ENCODE data around the gene GABRA6. TPM values are rescaled to one million over a fixed set of nuclear protein-coding genes. Genes with fewer than 3 reads are reported as not detected.

The GABRA6 gene
- total and polyA plus RNA-seq, 2 donors (not counting 1 experiment from before 2014, with no cell fraction given), result not detected

DNA sequence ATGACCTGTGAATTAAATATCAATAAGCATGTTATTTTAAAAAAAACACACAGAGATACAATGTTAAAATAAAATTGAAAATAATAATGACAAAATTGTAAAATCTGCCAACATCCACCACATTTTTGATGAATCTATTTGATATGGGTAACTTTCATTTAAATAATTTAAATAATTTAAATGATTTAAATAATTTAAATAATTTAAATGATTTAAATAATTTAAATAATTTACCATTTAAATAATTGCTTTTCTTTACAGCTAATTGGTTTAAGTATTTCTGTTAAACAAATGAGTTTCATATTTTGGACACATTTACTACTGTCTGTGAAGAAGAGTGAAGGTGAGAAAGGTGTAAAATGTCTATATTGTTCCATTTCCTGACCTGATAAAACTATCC is 22.1 kb upstream of the GABRA6 start:
- Histone ChIP-seq H2AFZ (ENCODE audit: low read length) (no peak overlapping the region), H3K79me2 (ENCODE audit: control insufficient read depth, insufficient read depth, low read length) (no peaks in the 10 kb centered on the region), H3K4me3 (replicated peaks in 1 of 4; ENCODE audit: control extremely low read depth in 1 of 4, insufficient read depth in 1 of 4, low read depth in 3 of 4, low read length in 4 of 4) (no peak overlapping the region), H3K4me1 (ENCODE audit: control insufficient read depth, extremely low read depth, insufficient read depth, low read length) (no peaks in the 10 kb centered on the region), H3K4me2 (ENCODE audit: extremely low read depth, insufficient read depth, low read length) (no peak overlapping the region), H3K36me3 (ENCODE audit: control insufficient read depth, insufficient read depth, low read length) (no peaks in the 10 kb centered on the region), H3K27ac (ENCODE audit: insufficient read depth, low read length) (no peak overlapping the region), H4K20me1 (ENCODE audit: control insufficient read depth, extremely low read depth, insufficient read depth, low read length) (no peaks in the 10 kb centered on the region), H3K9me3 (ENCODE audit: control insufficient read depth, insufficient read depth, low read depth, low read length) (no peaks in the 10 kb centered on the region), H3K27me3 (ENCODE audit: control insufficient read depth, insufficient read depth, low read length) (no peaks in the 10 kb centered on the region), H3K9ac (ENCODE audit: insufficient read depth, low read length) (no peak overlapping the region)
- no peak for TF ChIP-seq EZH2 (IDR thresholded peaks at IDR 0.05; ENCODE audit: low read length, missing control alignments)
- TF ChIP-seq CTCF (conservative IDR thresholded peaks at IDR 0.05 in 1 of 2, IDR thresholded peaks at IDR 0.05 in 1 of 2; ENCODE audit: low read depth in 1 of 2, low read length in 2 of 2), result no peak
- no peak for DNase-seq (ENCODE audit: low read depth in 2 of 2)

DNA sequence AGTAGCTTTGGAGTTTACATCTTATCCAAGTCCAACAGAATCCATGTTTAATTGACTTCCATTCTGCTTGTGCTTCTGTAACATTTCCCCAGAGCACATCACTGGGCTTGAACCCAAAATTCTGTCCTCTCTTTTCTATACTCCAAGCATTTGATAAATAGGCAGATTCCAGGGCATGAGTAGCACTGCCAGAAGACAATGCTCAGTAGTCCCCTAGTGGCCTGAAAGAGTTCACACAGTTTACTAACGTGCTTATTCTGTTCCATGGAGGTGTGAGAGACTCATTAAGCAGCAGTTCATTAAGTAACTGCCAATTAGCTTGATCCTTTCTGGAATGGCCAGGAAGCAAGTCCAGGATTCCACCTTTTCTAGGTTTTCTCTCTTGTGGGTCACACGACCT is 9.4 kb upstream of the GABRA6 start:
- DNase-seq (ENCODE audit: low read depth in 2 of 2), result no peak
- no peaks in the 10 kb centered on the region for H3K4me1 ChIP-seq (ENCODE audit: control insufficient read depth, extremely low read depth, insufficient read depth, low read length)
- H3K4me2 ChIP-seq (ENCODE audit: extremely low read depth, insufficient read depth, low read length), result no peak overlapping the region
- H4K20me1 ChIP-seq (ENCODE audit: control insufficient read depth, extremely low read depth, insufficient read depth, low read length), result no peaks in the 10 kb centered on the region
- H2AFZ ChIP-seq (ENCODE audit: low read length), result no peak overlapping the region
- H3K9me3 ChIP-seq (ENCODE audit: control insufficient read depth, insufficient read depth, low read depth, low read length), result no peaks in the 10 kb centered on the region
- TF ChIP-seq CTCF (conservative IDR thresholded peaks at IDR 0.05 in 1 of 2, IDR thresholded peaks at IDR 0.05 in 1 of 2; ENCODE audit: low read depth in 1 of 2, low read length in 2 of 2) (no peak), EZH2 (IDR thresholded peaks at IDR 0.05; ENCODE audit: low read length, missing control alignments) (no peak)
- no peaks in the 10 kb centered on the region for H3K79me2 ChIP-seq (ENCODE audit: control insufficient read depth, insufficient read depth, low read length)
- no peak overlapping the region for H3K9ac ChIP-seq (ENCODE audit: insufficient read depth, low read length)
- H3K4me3 ChIP-seq (replicated peaks in 1 of 4; ENCODE audit: control extremely low read depth in 1 of 4, insufficient read depth in 1 of 4, low read depth in 3 of 4, low read length in 4 of 4), result no peak overlapping the region
- no peak overlapping the region for H3K27ac ChIP-seq (ENCODE audit: insufficient read depth, low read length)
- no peaks in the 10 kb centered on the region for H3K36me3 ChIP-seq (ENCODE audit: control insufficient read depth, insufficient read depth, low read length)
- no peaks in the 10 kb centered on the region for H3K27me3 ChIP-seq (ENCODE audit: control insufficient read depth, insufficient read depth, low read length)

- H3K79me2 ChIP-seq (ENCODE audit: control insufficient read depth, insufficient read depth, low read length), result no peaks in the 10 kb centered on the region
- H3K4me1 ChIP-seq (ENCODE audit: control insufficient read depth, extremely low read depth, insufficient read depth, low read length), result no peaks in the 10 kb centered on the region
- H2AFZ ChIP-seq (ENCODE audit: low read length), result no peak overlapping the region
- H3K9ac ChIP-seq (ENCODE audit: insufficient read depth, low read length), result no peak overlapping the region
- no peaks in the 10 kb centered on the region for H3K36me3 ChIP-seq (ENCODE audit: control insufficient read depth, insufficient read depth, low read length)
- no peaks in the 10 kb centered on the region for H3K27me3 ChIP-seq (ENCODE audit: control insufficient read depth, insufficient read depth, low read length)
- H3K4me3 ChIP-seq (replicated peaks in 1 of 4; ENCODE audit: control extremely low read depth in 1 of 4, insufficient read depth in 1 of 4, low read depth in 3 of 4, low read length in 4 of 4), result no peak overlapping the region
- no peak for TF ChIP-seq EZH2 (IDR thresholded peaks at IDR 0.05; ENCODE audit: low read length, missing control alignments)
- no peak for TF ChIP-seq CTCF (conservative IDR thresholded peaks at IDR 0.05 in 1 of 2, IDR thresholded peaks at IDR 0.05 in 1 of 2; ENCODE audit: low read depth in 1 of 2, low read length in 2 of 2)
- H3K9me3 ChIP-seq (ENCODE audit: control insufficient read depth, insufficient read depth, low read depth, low read length), result no peaks in the 10 kb centered on the region
- no peak overlapping the region for H3K4me2 ChIP-seq (ENCODE audit: extremely low read depth, insufficient read depth, low read length)
- no peak for DNase-seq (ENCODE audit: low read depth in 2 of 2)
- H3K27ac ChIP-seq (ENCODE audit: insufficient read depth, low read length), result no peak overlapping the region
- no peaks in the 10 kb centered on the region for H4K20me1 ChIP-seq (ENCODE audit: control insufficient read depth, extremely low read depth, insufficient read depth, low read length)
Observed at GRCh38 chr5:161686149-161686548, 628 bp downstream of the GABRA6 start.

Data from fibroblast of lung (primary cell).